A549 (cell line): ENCODE data around the gene ITGBL1.

Experiments
- CEBPB ChIP-seq, 2 experiments: fragments of >200 bp in 1 of 2; sonication (Bioruptor Twin) in 1 of 2; formaldehyde crosslinking in 1 of 2; IDR thresholded peaks; 2 replicates each; pipeline ENCODE4 v1.6.1; 2012 to 2016
- CHD4 ChIP-seq: fragments of 200-600 bp; sonication (generic); IDR thresholded peaks from 2 replicates; pipeline ENCODE4 v1.6.1; 2016; ENCODE audit warnings: antibody characterized with exemption, mild to moderate bottlenecking, borderline replicate concordance
- CTCF ChIP-seq: fragments of >200 bp; sonication (Bioruptor Twin); formaldehyde crosslinking; IDR thresholded peaks from 3 replicates; pipeline ENCODE4 v1.5.1; 2016
- EP300 ChIP-seq, 2 experiments: fragments of >200 bp; sonication (Bioruptor Twin); formaldehyde crosslinking; IDR thresholded peaks; 2 replicates in 1 of 2; 3 replicates in 1 of 2; pipeline ENCODE4 v1.6.1; 2016 to 2017
- HES2 ChIP-seq: fragments of >200 bp; sonication (Bioruptor Twin); formaldehyde crosslinking; IDR thresholded peaks from 2 replicates; pipeline ENCODE4 v1.6.1; 2016
- HMGXB4 ChIP-seq: fragments of 250-450 bp; sonication (Bioruptor Pico); IDR thresholded peaks from 2 replicates; pipeline ENCODE4 v1.5.0; 2021; ENCODE audit warnings: mild to moderate bottlenecking, moderate library complexity, borderline replicate concordance
- KDM1A ChIP-seq: fragments of 200-600 bp; sonication (generic); IDR thresholded peaks from 2 replicates; pipeline ENCODE4 v1.6.1; 2016; ENCODE audit warnings: low read depth, mild to moderate bottlenecking
- KDM5A ChIP-seq: fragments of 200-600 bp; sonication (generic); IDR thresholded peaks from 2 replicates; pipeline ENCODE4 v1.6.1; 2016; ENCODE audit warnings: antibody characterized with exemption, mild to moderate bottlenecking
- MAX ChIP-seq: IDR thresholded peaks from 2 replicates; pipeline ENCODE4 v1.6.1; 2012
- MYC ChIP-seq: IDR thresholded peaks from 2 replicates; pipeline ENCODE4 v1.6.1; 2012; ENCODE audit warnings: mild to moderate bottlenecking, inconsistent platforms, low read length, improper control_type of control experiment, borderline replicate concordance
- NFE2L2 ChIP-seq: fragments of 150-350 bp; conservative IDR thresholded peaks from 2 replicates; pipeline ENCODE4 v1.6.1; 2014; ENCODE audit warnings: low read length
- POLR2A ChIP-seq: IDR thresholded peaks from 2 replicates; pipeline ENCODE4 v1.6.1; 2012; ENCODE audit warnings: mild to moderate bottlenecking, low read length
- RAD21 ChIP-seq, 2 experiments: fragments of >200 bp in 1 of 2; sonication (Bioruptor Twin) in 1 of 2; formaldehyde crosslinking in 1 of 2; IDR thresholded peaks in 1 of 2; conservative IDR thresholded peaks in 1 of 2; 2 replicates in 1 of 2; 3 replicates in 1 of 2; pipeline ENCODE4 v1.6.1; 2012 to 2018; ENCODE audit warnings: inconsistent platforms in 1 of 2
- TP53 ChIP-seq: fragments of 250-450 bp; sonication (Bioruptor Pico); IDR thresholded peaks from 2 replicates; pipeline ENCODE4 v1.5.0; 2021; ENCODE audit warnings: mild to moderate bottlenecking, moderate library complexity

GRCh38 chr13:101511161-101511560, 58.7 kb downstream of the ITGBL1 start:
- TF ChIP-seq NFE2L2 (no peak), CTCF (no peak), HES2 (no peak), POLR2A (no peak), KDM5A (no peak), KDM1A (no peak), EP300 (IDR thresholded peaks at IDR 0.05) (no peak), MAX (no peak), CEBPB (IDR thresholded peaks at IDR 0.05) (no peak), TP53 (CRISPR knock-in tag) (no peak), RAD21 (conservative IDR thresholded peaks at IDR 0.05 in 1 of 2, IDR thresholded peaks at IDR 0.05 in 1 of 2) (no peak), MYC (no peak), CHD4 (no peak), HMGXB4 (CRISPR knock-in tag) (no peak)
